Measurements from ENCODE around the gene NKD1.

DNA sequence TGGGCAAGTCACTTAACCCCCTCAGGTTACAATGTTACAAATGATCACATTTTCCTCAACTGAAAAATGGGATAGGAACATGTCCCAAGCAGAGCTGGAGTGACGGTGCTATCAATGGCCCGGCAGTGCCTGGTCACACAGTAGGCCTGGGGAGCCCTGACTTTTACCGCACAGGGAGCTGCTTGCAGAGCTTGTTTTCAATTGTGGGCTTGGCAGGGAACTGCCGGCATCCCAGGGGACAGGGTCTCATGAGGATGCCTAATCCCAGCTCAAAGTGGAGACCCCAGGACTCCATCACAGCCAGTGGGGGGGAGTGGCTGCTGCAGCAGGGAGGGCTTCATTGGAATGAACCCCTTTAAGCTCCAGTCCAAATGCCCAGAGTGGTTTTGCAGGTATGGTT lies 121.5 kb downstream of the NKD1 start:
- TF ChIP-seq CTCF (IDR thresholded peaks at IDR 0.05) (no peak), POLR2A (IDR thresholded peaks at IDR 0.05) (no peak)
